HEK293 (cell line): ENCODE measurements around the gene OR52W1.

Experiments used
- CTCF ChIA-PET: fragments of 350-600 bp; formaldehyde crosslinking; extraction: SDS; loops from one replicate; lab custom pipeline; 2021; ENCODE audit warnings: antibody characterized with exemption; lab: Yijun Ruan, JAX
- POLR2A ChIA-PET: fragments of 300-600 bp; formaldehyde crosslinking; extraction: SDS; loops from one replicate; lab custom pipeline; 2020; ENCODE audit warnings: antibody characterized with exemption, inconsistent platforms; lab: Yijun Ruan, JAX
- H3K27ac ChIP-seq: fragments of 200-500 bp; sonication (Bioruptor generic); 2 replicates; pipeline ENCODE4 v1.5.1; 2014; ENCODE audit warnings: low read depth, low read length, control low read depth, inconsistent platforms; ENCODE audit errors: extremely low read depth
- H3K36me3 ChIP-seq, 2 experiments: fragments of 200-500 bp in 1 of 2; sonication (Bioruptor generic) in 1 of 2; 1 replicate in 1 of 2; 2 replicates in 1 of 2; pipeline ENCODE4 v1.5.1; 2014 to 2017; ENCODE audit warnings: inconsistent platforms in 2 of 2, low read length in 2 of 2; ENCODE audit not compliant: control insufficient read depth in 2 of 2, insufficient read depth in 1 of 2
- H3K4me1 ChIP-seq: fragments of 200-500 bp; sonication (Bioruptor generic); 2 replicates; pipeline ENCODE4 v1.5.1; 2014; ENCODE audit warnings: mild to moderate bottlenecking, low read length, inconsistent platforms; ENCODE audit not compliant: control insufficient read depth, insufficient read depth
- H3K4me3 ChIP-seq: 2 replicates; pipeline ENCODE4 v1.5.1; 2011; ENCODE audit warnings: low read depth, mild to moderate bottlenecking, control low read depth, low read length, moderate library complexity
- H3K9me3 ChIP-seq: fragments of 200-500 bp; sonication (Bioruptor generic); 2 replicates; pipeline ENCODE4 v1.5.1; 2014; ENCODE audit warnings: low read depth, low read length, inconsistent platforms; ENCODE audit not compliant: control insufficient read depth, insufficient read depth
- GLIS1 ChIP-seq: fragments of 450-650 bp; formaldehyde crosslinking; IDR thresholded peaks from 2 replicates; pipeline ENCODE4 v1.5.1; 2016; ENCODE audit warnings: missing biosample characterization, missing genetic modification characterization
- GLIS2 ChIP-seq: fragments of 450-650 bp; formaldehyde crosslinking; IDR thresholded peaks from 2 replicates; pipeline ENCODE4 v1.5.1; 2016; ENCODE audit warnings: missing biosample characterization, missing genetic modification characterization
- IKZF3 ChIP-seq: fragments of 450-650 bp; IDR thresholded peaks from 2 replicates; pipeline ENCODE4 v1.5.0; 2018; ENCODE audit warnings: missing biosample characterization, mild to moderate bottlenecking, missing genetic modification characterization, moderate library complexity
- OVOL3 ChIP-seq: fragments of 450-650 bp; formaldehyde crosslinking; IDR thresholded peaks from 2 replicates; pipeline ENCODE4 v1.5.1; 2016; ENCODE audit warnings: missing biosample characterization, missing genetic modification characterization
- SALL2 ChIP-seq: fragments of 450-650 bp; formaldehyde crosslinking; IDR thresholded peaks from 2 replicates; pipeline ENCODE4 v1.5.0; 2017; ENCODE audit warnings: missing biosample characterization, mild to moderate bottlenecking, missing genetic modification characterization, borderline replicate concordance
- TCF7L2 ChIP-seq: IDR thresholded peaks from 2 replicates; pipeline ENCODE4 v1.6.1; 2011; ENCODE audit warnings: low read depth, mild to moderate bottlenecking, inconsistent platforms, low read length, moderate library complexity, borderline replicate concordance
- WT1 ChIP-seq: fragments of 450-650 bp; formaldehyde crosslinking; IDR thresholded peaks from 2 replicates; pipeline ENCODE4 v1.5.1; 2016; ENCODE audit warnings: missing biosample characterization, missing genetic modification characterization
- ZBTB1 ChIP-seq: fragments of 450-650 bp; formaldehyde crosslinking; IDR thresholded peaks from 2 replicates; pipeline ENCODE4 v1.5.1; 2016; ENCODE audit warnings: missing biosample characterization, missing genetic modification characterization
- ZNF10 ChIP-seq: fragments of 450-650 bp; formaldehyde crosslinking; IDR thresholded peaks from 2 replicates; pipeline ENCODE4 v1.5.1; 2017; ENCODE audit warnings: missing biosample characterization, missing genetic modification characterization
- ZNF114 ChIP-seq: fragments of 450-650 bp; formaldehyde crosslinking; IDR thresholded peaks from 2 replicates; pipeline ENCODE4 v1.5.0; 2017; ENCODE audit warnings: missing biosample characterization, missing genetic modification characterization
- ZNF16 ChIP-seq: fragments of 450-650 bp; formaldehyde crosslinking; IDR thresholded peaks from 2 replicates; pipeline ENCODE4 v1.5.1; 2016; ENCODE audit warnings: low read depth, missing biosample characterization, missing genetic modification characterization
- ZNF311 ChIP-seq: fragments of 450-650 bp; formaldehyde crosslinking; IDR thresholded peaks from 2 replicates; pipeline ENCODE4 v1.5.1; 2017; ENCODE audit warnings: missing biosample characterization, missing genetic modification characterization, borderline replicate concordance
- ZNF341 ChIP-seq: fragments of 450-650 bp; formaldehyde crosslinking; IDR thresholded peaks from 2 replicates; pipeline ENCODE4; 2016; ENCODE audit warnings: low read depth, missing biosample characterization, missing genetic modification characterization
- ZNF404 ChIP-seq: fragments of 450-650 bp; formaldehyde crosslinking; IDR thresholded peaks from 2 replicates; pipeline ENCODE4 v1.5.1; 2017; ENCODE audit warnings: missing biosample characterization, missing genetic modification characterization
- ZNF433 ChIP-seq: fragments of 450-650 bp; formaldehyde crosslinking; IDR thresholded peaks from 2 replicates; pipeline ENCODE4 v1.5.1; 2016; ENCODE audit warnings: missing biosample characterization, missing genetic modification characterization, low read depth
- ZNF48 ChIP-seq: fragments of 450-650 bp; formaldehyde crosslinking; IDR thresholded peaks from 2 replicates; pipeline ENCODE4 v1.5.1; 2016; ENCODE audit warnings: missing biosample characterization, missing genetic modification characterization
- ZNF521 ChIP-seq: fragments of 450-650 bp; formaldehyde crosslinking; IDR thresholded peaks from 2 replicates; pipeline ENCODE4 v1.5.1; 2017; ENCODE audit warnings: missing biosample characterization, mild to moderate bottlenecking, missing genetic modification characterization
- ZNF571 ChIP-seq: fragments of 450-650 bp; formaldehyde crosslinking; IDR thresholded peaks from 2 replicates; pipeline ENCODE4 v1.5.0; 2017; ENCODE audit warnings: missing biosample characterization, missing genetic modification characterization
- ZNF76 ChIP-seq: fragments of 450-650 bp; formaldehyde crosslinking; IDR thresholded peaks from 2 replicates; pipeline ENCODE4; 2016; ENCODE audit warnings: low read depth, missing biosample characterization, missing genetic modification characterization, borderline replicate concordance
- TF ChIP-seq, protein P1 (sequence below): fragments of 450-650 bp; formaldehyde crosslinking; IDR thresholded peaks from 2 replicates; pipeline ENCODE4 v1.5.1; 2016; ENCODE audit warnings: missing biosample characterization, missing genetic modification characterization
- TF ChIP-seq, protein P2 (sequence below): fragments of 450-650 bp; formaldehyde crosslinking; IDR thresholded peaks from 2 replicates; pipeline ENCODE4 v1.5.1; 2016; ENCODE audit warnings: missing biosample characterization, missing genetic modification characterization
- TF ChIP-seq, protein P3 (sequence below): fragments of 450-650 bp; formaldehyde crosslinking; IDR thresholded peaks from 2 replicates; pipeline ENCODE4 v1.5.1; 2016; ENCODE audit warnings: missing biosample characterization, missing genetic modification characterization

Gene OR52W1

DNA sequence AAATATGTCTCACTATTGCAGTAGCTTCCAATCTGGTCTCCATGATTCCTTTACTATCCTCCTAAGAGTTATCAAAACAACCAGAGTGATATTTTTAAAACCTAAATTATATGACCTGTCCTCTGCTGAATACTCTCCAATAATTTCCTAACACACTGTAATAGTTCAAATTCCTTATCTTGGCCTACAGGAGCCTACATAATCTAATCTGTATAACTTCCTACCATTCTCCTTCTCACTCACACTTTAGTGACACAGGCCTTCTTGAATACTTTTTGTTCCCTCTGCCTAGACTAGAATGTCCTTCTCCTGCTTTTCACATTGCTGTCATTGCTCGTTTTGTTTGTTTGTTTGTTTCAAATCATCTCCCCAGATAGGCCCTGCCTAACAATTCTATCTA is 26.0 kb downstream of the OR52W1 start:
- ChIA-PET POLR2A (interaction anchor here (2.0 kb wide), 1 partner anchor 10 kb away, joined by 8 read pairs; the partner anchor contains the start of gene FHIP1B), CTCF (interaction anchor here (0.6 to 1.1 kb wide), 2 partner anchors 26 to 69 kb away, joined by 4 to 5 read pairs; no protein-coding TSS in a partner anchor)
- Histone ChIP-seq H3K4me1 (no peaks in the 10 kb centered on the region), H3K36me3 (peaks cover 0 to 46% of the 10 kb centered on the region in 2 experiments; a peak in 2 of 3 replicates), H3K27ac (no peak overlapping the region), H3K9me3 (no peaks in the 10 kb centered on the region), H3K4me3 (no peak overlapping the region)
- TF ChIP-seq GLIS1 (no peak), ZNF404 (no peak), ZNF571 (tag by site-specific recombination) (no peak), ZNF311 (tag by site-specific recombination) (no peak), GLIS2 (tag by site-specific recombination) (no peak), ZNF341 (tag by site-specific recombination) (no peak), ZNF114 (no peak), TCF7L2 (no peak), ZBTB1 (tag by site-specific recombination) (no peak), IKZF3 (tag by site-specific recombination) (no peak)
- TF ChIP-seq, protein P1, sequence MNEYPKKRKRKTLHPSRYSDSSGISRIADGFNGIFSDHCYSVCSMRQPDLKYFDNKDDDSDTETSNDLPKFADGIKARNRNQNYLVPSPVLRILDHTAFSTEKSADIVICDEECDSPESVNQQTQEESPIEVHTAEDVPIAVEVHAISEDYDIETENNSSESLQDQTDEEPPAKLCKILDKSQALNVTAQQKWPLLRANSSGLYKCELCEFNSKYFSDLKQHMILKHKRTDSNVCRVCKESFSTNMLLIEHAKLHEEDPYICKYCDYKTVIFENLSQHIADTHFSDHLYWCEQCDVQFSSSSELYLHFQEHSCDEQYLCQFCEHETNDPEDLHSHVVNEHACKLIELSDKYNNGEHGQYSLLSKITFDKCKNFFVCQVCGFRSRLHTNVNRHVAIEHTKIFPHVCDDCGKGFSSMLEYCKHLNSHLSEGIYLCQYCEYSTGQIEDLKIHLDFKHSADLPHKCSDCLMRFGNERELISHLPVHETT (tag by site-specific recombination), result no peak

DNA sequence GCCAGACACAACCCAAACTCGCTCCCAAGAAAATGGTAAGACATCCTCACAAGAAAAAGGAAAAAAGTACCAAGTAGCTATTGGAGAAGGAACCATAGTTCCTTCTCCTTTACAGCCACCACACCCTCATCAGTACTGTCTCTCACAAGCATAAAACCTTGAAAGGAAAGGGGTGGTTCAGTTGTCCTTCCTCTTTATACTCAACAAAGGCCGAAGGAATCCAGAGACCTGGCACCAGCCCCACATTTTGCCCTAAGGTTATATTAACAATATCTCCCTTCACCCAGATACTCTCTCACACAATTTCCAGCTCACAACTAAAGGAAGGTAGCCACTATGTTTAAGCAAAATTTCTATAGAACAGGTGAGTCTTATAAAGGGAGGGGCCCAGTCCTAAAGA is 26.9 kb downstream of the OR52W1 start:
- H3K9me3 ChIP-seq, result no peaks in the 10 kb centered on the region
- no peak for TF ChIP-seq SALL2
- TF ChIP-seq ZNF10 (tag by site-specific recombination), result no peak
- TF ChIP-seq ZNF16 (tag by site-specific recombination), result no peak
- TF ChIP-seq, protein P2, sequence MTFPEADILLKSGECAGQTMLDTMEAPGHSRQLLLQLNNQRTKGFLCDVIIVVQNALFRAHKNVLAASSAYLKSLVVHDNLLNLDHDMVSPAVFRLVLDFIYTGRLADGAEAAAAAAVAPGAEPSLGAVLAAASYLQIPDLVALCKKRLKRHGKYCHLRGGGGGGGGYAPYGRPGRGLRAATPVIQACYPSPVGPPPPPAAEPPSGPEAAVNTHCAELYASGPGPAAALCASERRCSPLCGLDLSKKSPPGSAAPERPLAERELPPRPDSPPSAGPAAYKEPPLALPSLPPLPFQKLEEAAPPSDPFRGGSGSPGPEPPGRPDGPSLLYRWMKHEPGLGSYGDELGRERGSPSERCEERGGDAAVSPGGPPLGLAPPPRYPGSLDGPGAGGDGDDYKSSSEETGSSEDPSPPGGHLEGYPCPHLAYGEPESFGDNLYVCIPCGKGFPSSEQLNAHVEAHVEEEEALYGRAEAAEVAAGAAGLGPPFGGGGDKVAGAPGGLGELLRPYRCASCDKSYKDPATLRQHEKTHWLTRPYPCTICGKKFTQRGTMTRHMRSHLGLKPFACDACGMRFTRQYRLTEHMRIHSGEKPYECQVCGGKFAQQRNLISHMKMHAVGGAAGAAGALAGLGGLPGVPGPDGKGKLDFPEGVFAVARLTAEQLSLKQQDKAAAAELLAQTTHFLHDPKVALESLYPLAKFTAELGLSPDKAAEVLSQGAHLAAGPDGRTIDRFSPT (tag by site-specific recombination), result no peak
- no peak for TF ChIP-seq ZNF433 (tag by site-specific recombination)
- TF ChIP-seq ZNF571 (tag by site-specific recombination), result no peak
- TF ChIP-seq ZNF521 (tag by site-specific recombination), result no peak
- no peak for TF ChIP-seq ZNF76 (tag by site-specific recombination)
- TF ChIP-seq, protein P3, sequence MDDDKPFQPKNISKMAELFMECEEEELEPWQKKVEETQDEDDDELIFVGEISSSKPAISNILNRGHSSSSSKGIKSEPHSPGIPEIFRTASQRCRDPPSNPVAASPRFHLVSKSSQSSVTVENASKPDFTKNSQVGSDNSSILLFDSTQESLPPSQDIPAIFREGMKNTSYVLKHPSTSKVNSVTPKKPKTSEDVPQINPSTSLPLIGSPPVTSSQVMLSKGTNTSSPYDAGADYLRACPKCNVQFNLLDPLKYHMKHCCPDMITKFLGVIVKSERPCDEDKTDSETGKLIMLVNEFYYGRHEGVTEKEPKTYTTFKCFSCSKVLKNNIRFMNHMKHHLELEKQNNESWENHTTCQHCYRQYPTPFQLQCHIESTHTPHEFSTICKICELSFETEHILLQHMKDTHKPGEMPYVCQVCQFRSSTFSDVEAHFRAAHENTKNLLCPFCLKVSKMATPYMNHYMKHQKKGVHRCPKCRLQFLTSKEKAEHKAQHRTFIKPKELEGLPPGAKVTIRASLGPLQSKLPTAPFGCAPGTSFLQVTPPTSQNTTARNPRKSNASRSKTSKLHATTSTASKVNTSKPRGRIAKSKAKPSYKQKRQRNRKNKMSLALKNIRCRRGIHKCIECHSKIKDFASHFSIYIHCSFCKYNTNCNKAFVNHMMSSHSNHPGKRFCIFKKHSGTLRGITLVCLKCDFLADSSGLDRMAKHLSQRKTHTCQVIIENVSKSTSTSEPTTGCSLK (tag by site-specific recombination), result no peak
- TF ChIP-seq WT1 (tag by site-specific recombination), result no peak
- TF ChIP-seq OVOL3 (tag by site-specific recombination), result no peak
- no peak for TF ChIP-seq ZNF48 (tag by site-specific recombination)
- TF ChIP-seq, all 188 proteins: peak for 0
- Histone ChIP-seq H3K4me3 (no peak overlapping the region), H3K36me3 (peaks cover 0 to 38% of the 10 kb centered on the region in 2 experiments; a peak in 1 of 3 replicates), H3K27ac (no peak overlapping the region), H3K4me1 (no peaks in the 10 kb centered on the region)
- ChIA-PET CTCF (no interaction called here), POLR2A (no interaction called here)
